GM23338 (cell line): ENCODE results near the gene OCIAD1. TPM values are rescaled to one million over a fixed set of nuclear protein-coding genes. Genes with fewer than 3 reads are reported as not detected.

Source experiments
- ATAC-seq: fragments of 200-7000 bp; cut with Tn5 transposase; 3 replicates; pipeline ENCODE4 v1.9.1; 2020
- DNase-seq: peaks from one replicate; pipeline ENCODE4 v3.0.0-alpha.2; 2015; ENCODE audit warnings: low spot score
- H2AFZ ChIP-seq: fragments of 200-600 bp; sonication (generic); 2 replicates; pipeline ENCODE4 v1.8.0; 2016; ENCODE audit warnings: antibody characterized with exemption, mild to moderate bottlenecking, moderate library complexity
- H3F3A ChIP-seq: fragments of 200-600 bp; sonication (generic); replicated peaks from 2 replicates; pipeline ENCODE4 v1.8.0; 2017; ENCODE audit warnings: antibody characterized with exemption, mixed run types, low read depth
- H3K27ac ChIP-seq: fragments of 200-600 bp; sonication (generic); 2 replicates; pipeline ENCODE4 v1.6.1; 2016; ENCODE audit warnings: low read depth
- H3K27me3 ChIP-seq: fragments of 200-600 bp; sonication (generic); 2 replicates; pipeline ENCODE4 v1.8.0; 2016; ENCODE audit warnings: mild to moderate bottlenecking, mixed run types, moderate library complexity; ENCODE audit not compliant: insufficient read depth
- H3K36me3 ChIP-seq: fragments of 200-600 bp; sonication (generic); 2 replicates; pipeline ENCODE4 v1.8.0; 2016; ENCODE audit warnings: mild to moderate bottlenecking; ENCODE audit not compliant: insufficient read depth
- H3K4me1 ChIP-seq: fragments of 200-600 bp; sonication (generic); 2 replicates; pipeline ENCODE4 v1.8.0; 2016; ENCODE audit warnings: mild to moderate bottlenecking, moderate library complexity; ENCODE audit not compliant: insufficient read depth
- H3K4me2 ChIP-seq: fragments of 200-600 bp; sonication (generic); 2 replicates; pipeline ENCODE4 v1.7.1; 2017; ENCODE audit warnings: mixed run types
- H3K4me3 ChIP-seq: fragments of 200-600 bp; sonication (generic); 2 replicates; pipeline ENCODE4 v1.6.1; 2016; ENCODE audit warnings: mixed run types
- H3K79me2 ChIP-seq: fragments of 200-600 bp; sonication (generic); replicated peaks from 2 replicates; pipeline ENCODE4 v1.8.0; 2017; ENCODE audit warnings: mild to moderate bottlenecking; ENCODE audit not compliant: insufficient read depth
- H3K9me2 ChIP-seq: fragments of 200-600 bp; sonication (generic); 2 replicates; pipeline ENCODE4 v1.8.0; 2017; ENCODE audit not compliant: insufficient read depth
- H4K20me1 ChIP-seq: fragments of 200-600 bp; sonication (generic); replicated peaks from 2 replicates; pipeline ENCODE4 v1.8.0; 2017; ENCODE audit warnings: mild to moderate bottlenecking; ENCODE audit not compliant: insufficient read depth
- H3K27ac Mint-ChIP-seq: 2 replicates; pipeline ENCODE4 v1.8.0; 2020; ENCODE audit warnings: inconsistent platforms, mild to moderate bottlenecking, moderate library complexity, mixed read lengths
- H3K27me3 Mint-ChIP-seq: 3 replicates; pipeline ENCODE4 v1.8.0; 2022; ENCODE audit warnings: low read depth, mild to moderate bottlenecking, moderate library complexity, mixed read lengths, inconsistent platforms; ENCODE audit not compliant: insufficient read depth, poor library complexity
- H3K36me3 Mint-ChIP-seq: 3 replicates; pipeline ENCODE4 v1.8.0; 2021; ENCODE audit warnings: low read depth, mild to moderate bottlenecking, inconsistent platforms, moderate library complexity, mixed read lengths
- H3K4me1 Mint-ChIP-seq: 3 replicates; pipeline ENCODE4 v1.8.0; 2020; ENCODE audit warnings: mild to moderate bottlenecking, inconsistent platforms, mixed read lengths
- H3K4me3 Mint-ChIP-seq: 3 replicates; pipeline ENCODE4 v1.8.0; 2021; ENCODE audit warnings: moderate library complexity, mild to moderate bottlenecking, inconsistent platforms, mixed read lengths
- H3K9me3 Mint-ChIP-seq: 3 replicates; pipeline ENCODE4 v1.8.0; 2020; ENCODE audit warnings: moderate library complexity, mild to moderate bottlenecking, inconsistent platforms, mixed read lengths
- CREB1 ChIP-seq: fragments of 250-450 bp; sonication (Bioruptor Pico); IDR thresholded peaks from 2 replicates; pipeline ENCODE4 v1.5.0; 2020; ENCODE audit warnings: low read depth, mild to moderate bottlenecking, moderate library complexity
- EZH2 ChIP-seq: fragments of 200-600 bp; sonication (generic); IDR thresholded peaks from one replicate; pipeline ENCODE4 v1.8.0; 2017; ENCODE audit warnings: antibody characterized with exemption, mild to moderate bottlenecking, low read depth; ENCODE audit not compliant: unreplicated experiment
- NANOG ChIP-seq: IDR thresholded peaks from 2 replicates; pipeline ENCODE4 v1.6.1; 2016; ENCODE audit warnings: antibody characterized with exemption, borderline replicate concordance
- POLR2AphosphoS5 ChIP-seq: IDR thresholded peaks from 2 replicates; pipeline ENCODE4 v1.6.1; 2016; ENCODE audit warnings: antibody characterized with exemption, low read depth
- STAT1 ChIP-seq: IDR thresholded peaks from one replicate; pipeline ENCODE4 v1.6.1; 2016; ENCODE audit warnings: antibody characterized with exemption; ENCODE audit not compliant: unreplicated experiment
- ZNF114 ChIP-seq: fragments of 250-450 bp; sonication (Bioruptor Pico); IDR thresholded peaks from 2 replicates; pipeline ENCODE4 v1.5.0; 2020; ENCODE audit warnings: mild to moderate bottlenecking, moderate library complexity
- ZNF331 ChIP-seq: fragments of 250-450 bp; sonication (Bioruptor Pico); IDR thresholded peaks from 2 replicates; pipeline ENCODE4 v1.5.0; 2020; ENCODE audit warnings: low read depth, mild to moderate bottlenecking, moderate library complexity
- polyA plus RNA-seq: library from polyadenylated mRNA; unstranded; fragments of >200 nt; fragmentation: Nextera tagmentation; extraction: Ambion mirVana; gene quantifications from 2 replicates; pipeline ENCODE4 v1.2.1, GENCODE V29; 2016
- total RNA-seq: library from RNA; depleted of rRNA; stranded (reverse); fragments of >200 nt; shearing (Covaris generic); gene quantifications from 2 replicates; pipeline ENCODE4 v1.2.3, GENCODE V29; 2014
- TF ChIP-seq, protein P1 (sequence below): IDR thresholded peaks from 2 replicates; pipeline ENCODE4 v1.6.1; 2016; ENCODE audit warnings: antibody characterized with exemption
- TF ChIP-seq, protein P2 (sequence below): fragments of 250-450 bp; sonication (Bioruptor Pico); IDR thresholded peaks from 2 replicates; pipeline ENCODE4 v1.5.0; 2020; ENCODE audit warnings: mild to moderate bottlenecking, moderate library complexity

The OCIAD1 gene
- total and polyA plus RNA-seq, 2 experiments from 2014 or later: 125 to 190 TPM

DNA sequence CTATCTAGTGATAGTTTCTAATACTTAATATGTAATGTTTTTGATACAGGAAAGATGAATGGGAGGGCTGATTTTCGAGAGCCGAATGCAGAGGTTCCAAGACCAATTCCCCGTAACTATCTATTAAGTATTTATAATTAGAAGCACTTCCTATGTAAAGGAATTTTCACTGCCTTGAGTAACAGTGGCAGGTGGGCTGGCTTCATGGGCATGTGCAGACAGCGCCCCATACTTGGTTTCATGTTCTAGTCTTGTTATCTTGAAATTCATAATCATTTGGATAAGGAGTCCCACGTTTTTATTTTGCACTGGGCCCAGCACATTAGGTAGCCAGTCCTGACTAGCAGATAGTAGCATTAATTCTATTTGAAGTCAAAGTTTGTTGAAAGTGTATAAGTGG is 1.7 kb downstream of the OCIAD1 start:
- H4K20me1 ChIP-seq: 0 out of 2 replicates have a peak, but pooled peaks cover 2% of the 10 kb centered on the region
- Mint-ChIP-seq H3K27ac (peak overlapping the region; percentile 82; the same call in 1 of the 2 replicates), H3K36me3 (peaks cover 57% of the 10 kb centered on the region), H3K4me3 (peak overlapping the region; percentile 100), H3K27me3 (peaks cover 6% of the 10 kb centered on the region), H3K9me3 (peaks cover 6% of the 10 kb centered on the region; the same call in 2 of the 3 replicates), H3K4me1 (peaks cover 17% of the 10 kb centered on the region)
- peak overlapping the region; percentile 79 for H3K4me2 ChIP-seq
- TF ChIP-seq NANOG: no peak
- H3F3A ChIP-seq: no peaks in the 10 kb centered on the region; the same call in 1 of the 2 replicates
- peak overlapping the region; percentile 95 for H3K4me3 ChIP-seq
- DNase-seq (no peak), ATAC-seq (no peak)
- no peaks in the 10 kb centered on the region for H3K9me2 ChIP-seq
- no peak overlapping the region for H2AFZ ChIP-seq
- H3K27me3 ChIP-seq: no peaks in the 10 kb centered on the region
- H3K4me1 ChIP-seq: 0 out of 2 replicates have a peak, but pooled peaks cover 3% of the 10 kb centered on the region
- peaks cover 65% of the 10 kb centered on the region for H3K79me2 ChIP-seq
- H3K27ac ChIP-seq: peak overlapping the region; percentile 100; the same call in 1 of the 2 replicates
- peaks cover 36% of the 10 kb centered on the region for H3K36me3 ChIP-seq

DNA sequence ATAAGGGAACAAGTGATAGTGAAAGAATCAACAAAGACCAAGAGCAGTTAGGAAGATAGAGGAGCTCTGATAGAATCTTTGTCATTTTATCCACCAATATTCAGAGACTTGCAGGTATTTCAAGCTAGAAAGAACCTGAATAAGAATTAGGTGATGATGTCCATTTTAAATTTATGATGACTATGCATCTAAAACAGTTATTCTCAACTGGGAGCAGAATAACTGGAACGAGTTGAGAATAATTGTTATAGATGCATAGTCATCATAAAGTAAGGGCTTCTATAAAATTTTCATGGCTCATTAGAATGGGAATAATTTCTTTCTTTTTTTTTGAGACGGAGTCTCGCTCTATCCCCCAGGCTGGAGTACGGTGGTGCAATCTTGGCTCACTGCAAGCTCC is 5.8 kb downstream of the OCIAD1 start:
- peaks cover 37% of the 10 kb centered on the region for H4K20me1 ChIP-seq
- TF ChIP-seq CREB1 (CRISPR knock-in tag): no peak
- TF ChIP-seq EZH2: no peak
- no peak for TF ChIP-seq ZNF114
- TF ChIP-seq STAT1: no peak
- TF ChIP-seq, protein P1, sequence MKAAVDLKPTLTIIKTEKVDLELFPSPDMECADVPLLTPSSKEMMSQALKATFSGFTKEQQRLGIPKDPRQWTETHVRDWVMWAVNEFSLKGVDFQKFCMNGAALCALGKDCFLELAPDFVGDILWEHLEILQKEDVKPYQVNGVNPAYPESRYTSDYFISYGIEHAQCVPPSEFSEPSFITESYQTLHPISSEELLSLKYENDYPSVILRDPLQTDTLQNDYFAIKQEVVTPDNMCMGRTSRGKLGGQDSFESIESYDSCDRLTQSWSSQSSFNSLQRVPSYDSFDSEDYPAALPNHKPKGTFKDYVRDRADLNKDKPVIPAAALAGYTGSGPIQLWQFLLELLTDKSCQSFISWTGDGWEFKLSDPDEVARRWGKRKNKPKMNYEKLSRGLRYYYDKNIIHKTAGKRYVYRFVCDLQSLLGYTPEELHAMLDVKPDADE: no peak
- no peaks in the 10 kb centered on the region for H3K27me3 Mint-ChIP-seq

DNA sequence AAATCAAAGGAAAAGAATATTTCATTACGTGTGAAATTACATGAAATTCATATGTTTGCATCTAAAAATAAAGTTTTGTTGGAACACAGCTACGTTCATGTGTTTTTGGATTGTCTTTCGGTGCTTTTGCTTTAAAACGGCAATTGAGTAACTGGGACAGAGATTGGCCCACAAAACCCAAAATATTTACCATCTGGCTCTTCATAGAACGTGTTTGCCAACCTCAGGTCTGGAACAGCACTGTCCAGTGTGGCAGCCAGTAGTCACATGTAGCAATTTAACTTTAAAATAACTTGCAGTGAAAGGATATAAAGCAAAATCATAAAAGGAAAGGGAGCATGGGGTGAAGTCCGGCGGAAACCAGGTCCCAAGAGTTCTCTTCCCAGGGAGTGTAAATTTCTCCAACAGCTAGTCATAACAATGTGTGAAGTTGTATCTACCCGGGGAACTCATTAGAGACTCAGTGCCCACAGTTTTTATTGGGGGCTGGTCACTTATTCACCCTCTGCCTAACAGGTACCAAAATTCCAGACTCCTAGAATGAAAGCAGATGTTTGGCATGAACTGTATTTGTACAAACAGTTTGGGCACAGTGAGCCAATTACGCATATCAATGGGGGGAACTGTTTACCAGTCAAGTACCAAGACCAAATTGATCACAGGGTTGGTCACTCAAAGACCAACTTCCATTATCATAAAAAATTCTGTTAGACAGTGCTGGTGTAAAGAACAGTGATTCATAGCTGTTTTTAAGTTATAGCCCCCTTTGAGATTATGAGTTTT is 10.3 kb downstream of the OCIAD1 start:
- no peaks in the 10 kb centered on the region for H3K4me1 ChIP-seq
- DNase-seq (no peak), ATAC-seq (no peak)
- H3K4me3 Mint-ChIP-seq: no peak overlapping the region
- H3K27me3 ChIP-seq: no peaks in the 10 kb centered on the region
- no peak overlapping the region for H3K4me3 ChIP-seq
- H4K20me1 ChIP-seq: peaks cover 57% of the 10 kb centered on the region
- H3K36me3 Mint-ChIP-seq: peaks cover 87% of the 10 kb centered on the region
- H3F3A ChIP-seq: no peaks in the 10 kb centered on the region
- peak overlapping the region; percentile 29; the same call in 1 of the 2 replicates for H3K27ac ChIP-seq
- H3K27me3 Mint-ChIP-seq: no peaks in the 10 kb centered on the region
- H3K9me2 ChIP-seq: no peaks in the 10 kb centered on the region
- peaks cover 100% of the 10 kb centered on the region for H3K79me2 ChIP-seq
- H3K4me1 Mint-ChIP-seq: peaks cover 3% of the 10 kb centered on the region; the same call in 2 of the 3 replicates
- H3K9me3 Mint-ChIP-seq: no peaks in the 10 kb centered on the region
- no peak overlapping the region for H3K4me2 ChIP-seq
- H3K27ac Mint-ChIP-seq: peak overlapping the region; percentile 45; the same call in 1 of the 2 replicates
- no peak overlapping the region for H2AFZ ChIP-seq
- H3K36me3 ChIP-seq: peaks cover 42% of the 10 kb centered on the region; the same call in 1 of the 2 replicates
- TF ChIP-seq, protein P2, sequence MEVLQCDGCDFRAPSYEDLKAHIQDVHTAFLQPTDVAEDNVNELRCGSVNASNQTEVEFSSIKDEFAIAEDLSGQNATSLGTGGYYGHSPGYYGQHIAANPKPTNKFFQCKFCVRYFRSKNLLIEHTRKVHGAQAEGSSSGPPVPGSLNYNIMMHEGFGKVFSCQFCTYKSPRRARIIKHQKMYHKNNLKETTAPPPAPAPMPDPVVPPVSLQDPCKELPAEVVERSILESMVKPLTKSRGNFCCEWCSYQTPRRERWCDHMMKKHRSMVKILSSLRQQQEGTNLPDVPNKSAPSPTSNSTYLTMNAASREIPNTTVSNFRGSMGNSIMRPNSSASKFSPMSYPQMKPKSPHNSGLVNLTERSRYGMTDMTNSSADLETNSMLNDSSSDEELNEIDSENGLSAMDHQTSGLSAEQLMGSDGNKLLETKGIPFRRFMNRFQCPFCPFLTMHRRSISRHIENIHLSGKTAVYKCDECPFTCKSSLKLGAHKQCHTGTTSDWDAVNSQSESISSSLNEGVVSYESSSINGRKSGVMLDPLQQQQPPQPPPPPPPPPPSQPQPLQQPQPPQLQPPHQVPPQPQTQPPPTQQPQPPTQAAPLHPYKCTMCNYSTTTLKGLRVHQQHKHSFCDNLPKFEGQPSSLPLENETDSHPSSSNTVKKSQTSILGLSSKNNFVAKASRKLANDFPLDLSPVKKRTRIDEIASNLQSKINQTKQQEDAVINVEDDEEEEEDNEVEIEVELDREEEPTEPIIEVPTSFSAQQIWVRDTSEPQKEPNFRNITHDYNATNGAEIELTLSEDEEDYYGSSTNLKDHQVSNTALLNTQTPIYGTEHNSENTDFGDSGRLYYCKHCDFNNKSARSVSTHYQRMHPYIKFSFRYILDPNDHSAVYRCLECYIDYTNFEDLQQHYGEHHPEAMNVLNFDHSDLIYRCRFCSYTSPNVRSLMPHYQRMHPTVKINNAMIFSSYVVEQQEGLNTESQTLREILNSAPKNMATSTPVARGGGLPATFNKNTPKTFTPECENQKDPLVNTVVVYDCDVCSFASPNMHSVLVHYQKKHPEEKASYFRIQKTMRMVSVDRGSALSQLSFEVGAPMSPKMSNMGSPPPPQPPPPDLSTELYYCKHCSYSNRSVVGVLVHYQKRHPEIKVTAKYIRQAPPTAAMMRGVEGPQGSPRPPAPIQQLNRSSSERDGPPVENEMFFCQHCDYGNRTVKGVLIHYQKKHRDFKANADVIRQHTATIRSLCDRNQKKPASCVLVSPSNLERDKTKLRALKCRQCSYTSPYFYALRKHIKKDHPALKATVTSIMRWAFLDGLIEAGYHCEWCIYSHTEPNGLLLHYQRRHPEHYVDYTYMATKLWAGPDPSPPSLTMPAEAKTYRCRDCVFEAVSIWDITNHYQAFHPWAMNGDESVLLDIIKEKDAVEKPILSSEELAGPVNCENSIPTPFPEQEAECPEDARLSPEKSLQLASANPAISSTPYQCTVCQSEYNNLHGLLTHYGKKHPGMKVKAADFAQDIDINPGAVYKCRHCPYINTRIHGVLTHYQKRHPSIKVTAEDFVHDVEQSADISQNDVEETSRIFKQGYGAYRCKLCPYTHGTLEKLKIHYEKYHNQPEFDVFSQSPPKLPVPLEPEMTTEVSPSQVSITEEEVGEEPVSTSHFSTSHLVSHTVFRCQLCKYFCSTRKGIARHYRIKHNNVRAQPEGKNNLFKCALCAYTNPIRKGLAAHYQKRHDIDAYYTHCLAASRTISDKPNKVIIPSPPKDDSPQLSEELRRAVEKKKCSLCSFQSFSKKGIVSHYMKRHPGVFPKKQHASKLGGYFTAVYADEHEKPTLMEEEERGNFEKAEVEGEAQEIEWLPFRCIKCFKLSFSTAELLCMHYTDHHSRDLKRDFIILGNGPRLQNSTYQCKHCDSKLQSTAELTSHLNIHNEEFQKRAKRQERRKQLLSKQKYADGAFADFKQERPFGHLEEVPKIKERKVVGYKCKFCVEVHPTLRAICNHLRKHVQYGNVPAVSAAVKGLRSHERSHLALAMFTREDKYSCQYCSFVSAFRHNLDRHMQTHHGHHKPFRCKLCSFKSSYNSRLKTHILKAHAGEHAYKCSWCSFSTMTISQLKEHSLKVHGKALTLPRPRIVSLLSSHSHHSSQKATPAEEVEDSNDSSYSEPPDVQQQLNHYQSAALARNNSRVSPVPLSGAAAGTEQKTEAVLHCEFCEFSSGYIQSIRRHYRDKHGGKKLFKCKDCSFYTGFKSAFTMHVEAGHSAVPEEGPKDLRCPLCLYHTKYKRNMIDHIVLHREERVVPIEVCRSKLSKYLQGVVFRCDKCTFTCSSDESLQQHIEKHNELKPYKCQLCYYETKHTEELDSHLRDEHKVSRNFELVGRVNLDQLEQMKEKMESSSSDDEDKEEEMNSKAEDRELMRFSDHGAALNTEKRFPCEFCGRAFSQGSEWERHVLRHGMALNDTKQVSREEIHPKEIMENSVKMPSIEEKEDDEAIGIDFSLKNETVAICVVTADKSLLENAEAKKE (CRISPR knock-in tag): no peak
- TF ChIP-seq CREB1 (CRISPR knock-in tag) (no peak), ZNF331 (CRISPR knock-in tag) (no peak), POLR2AphosphoS5 (no peak)

More for the DNA sequence above, 5.8 kb downstream of the OCIAD1 start:
- Histone ChIP-seq H3F3A (no peaks in the 10 kb centered on the region), H3K27ac (no peak overlapping the region), H2AFZ (no peak overlapping the region), H3K36me3 (peaks cover 57% of the 10 kb centered on the region), H3K4me2 (no peak overlapping the region), H3K9me2 (no peaks in the 10 kb centered on the region), H3K27me3 (no peaks in the 10 kb centered on the region), H3K4me1 (no peaks in the 10 kb centered on the region), H3K79me2 (peaks cover 100% of the 10 kb centered on the region), H3K4me3 (no peak overlapping the region)
- ATAC-seq (no peak), DNase-seq (no peak)
- Mint-ChIP-seq H3K36me3 (peaks cover 92% of the 10 kb centered on the region), H3K27ac (no peak overlapping the region), H3K9me3 (no peaks in the 10 kb centered on the region), H3K4me1 (peaks cover 8% of the 10 kb centered on the region; the same call in 2 of the 3 replicates), H3K4me3 (no peak overlapping the region)
